Measurements from ENCODE around the gene CAPRIN1.

CAPRIN1 gene

DNA sequence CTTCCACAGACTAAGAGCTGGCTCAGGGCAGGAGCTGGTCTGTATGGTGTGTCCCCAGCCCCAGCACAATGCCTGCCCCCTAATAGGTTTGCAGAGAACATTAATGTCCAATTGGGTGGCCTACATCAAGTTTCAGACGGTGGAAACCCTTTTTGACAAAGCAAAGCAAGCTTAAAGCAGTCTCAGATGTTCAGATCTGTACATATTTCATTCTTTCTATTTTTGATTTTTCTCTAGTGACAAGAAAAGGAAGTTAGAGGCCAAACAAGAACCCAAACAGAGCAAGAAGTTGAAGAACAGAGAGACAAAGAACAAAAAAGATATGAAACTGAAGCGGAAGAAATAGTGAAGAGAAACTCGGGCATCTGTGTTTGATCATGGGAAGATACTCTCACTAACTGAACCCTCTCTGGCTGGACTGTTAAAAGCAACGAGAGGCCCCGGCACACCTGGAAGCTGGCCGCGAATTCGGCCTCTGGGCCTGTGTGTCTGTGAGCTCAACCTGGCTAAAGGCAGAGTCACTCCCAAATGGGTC, 94.4 kb downstream of the CAPRIN1 start:
- DNase-seq (ENCODE audit: low read depth), result no peak

- no peak for DNase-seq (ENCODE audit: low read depth)
Measured at GRCh38 chr11:34146411-34146810, 94.9 kb downstream of the CAPRIN1 start.

DNA sequence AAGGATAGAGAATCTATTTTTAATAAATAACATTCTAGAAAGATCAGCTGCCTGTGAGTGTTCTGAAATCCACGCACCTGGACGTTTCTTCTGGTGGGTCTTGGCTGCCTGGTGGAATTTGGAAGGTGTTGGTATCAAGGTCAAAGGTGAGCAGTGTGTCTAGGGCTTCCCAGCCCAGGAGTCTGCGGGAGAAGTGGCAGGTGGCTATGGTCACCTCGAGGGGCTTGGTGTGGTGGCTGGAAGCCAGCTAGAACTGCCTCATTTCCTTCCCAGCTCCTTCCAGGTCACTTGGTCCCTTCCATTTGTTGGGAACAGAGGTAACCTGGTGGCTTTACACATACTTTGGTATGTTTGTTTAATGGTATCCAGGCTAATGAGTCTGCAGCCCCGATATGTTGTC, 95.3 kb downstream of the CAPRIN1 start:
- DNase-seq (ENCODE audit: low read depth), result no peak

DNA sequence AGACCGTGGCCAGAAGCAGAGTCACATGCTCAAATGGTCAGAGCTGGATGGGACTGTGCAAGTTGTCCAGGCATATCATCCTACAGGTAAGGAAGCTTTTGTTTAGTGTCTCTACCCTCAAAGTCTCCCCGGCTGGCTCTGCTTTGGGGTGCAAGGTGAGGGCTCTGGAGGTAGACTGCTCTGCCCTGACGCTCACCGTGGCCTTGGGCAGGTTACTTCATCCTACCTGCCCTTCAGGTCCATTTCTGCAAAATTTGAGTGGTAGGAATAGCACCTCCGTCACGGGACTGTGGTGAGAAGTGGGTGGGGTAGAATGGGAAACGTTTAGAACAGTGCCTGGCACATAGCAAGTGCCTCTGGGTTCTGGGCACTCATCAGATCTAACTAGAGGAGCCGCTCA, 96.0 kb downstream of the CAPRIN1 start:
- DNase-seq (ENCODE audit: low read depth), result no peak

- no peak for DNase-seq (ENCODE audit: low read depth)
Measured at GRCh38 chr11:34148504-34149165, 97.1 kb downstream of the CAPRIN1 start.

DNA sequence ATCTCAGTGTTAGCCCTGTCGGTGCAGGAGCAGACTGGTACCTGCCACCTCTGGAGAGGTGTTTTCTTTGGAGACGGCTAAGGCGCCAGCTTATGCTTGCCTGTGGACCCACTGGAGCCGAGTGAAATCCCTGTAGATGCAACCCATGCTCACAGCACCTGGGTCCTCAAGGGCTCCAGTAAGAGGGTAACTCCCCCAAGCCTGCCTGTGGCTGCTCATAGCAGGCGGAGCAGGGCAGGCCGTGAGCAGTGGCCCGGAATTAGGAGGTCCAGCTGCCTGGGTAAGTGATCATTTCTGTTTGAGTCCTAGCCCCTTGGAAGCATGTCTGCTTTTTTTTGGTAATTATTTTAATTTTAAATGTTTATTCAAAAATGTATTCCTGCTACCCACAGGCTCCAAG, 97.7 kb downstream of the CAPRIN1 start:
- DNase-seq (ENCODE audit: low read depth), result no peak

- no peak for DNase-seq (ENCODE audit: low read depth)
Measured at GRCh38 chr11:34149786-34150185, 98.3 kb downstream of the CAPRIN1 start.

GRCh38 chr11:34150494-34151151, 99.1 kb downstream of the CAPRIN1 start:
- no peak for DNase-seq (ENCODE audit: low read depth)
